Nephron (organoid): ENCODE measurements around the gene EXOC2.

Experiments
- H3K27ac Mint-ChIP-seq, 3 experiments: 2 replicates each; pipeline ENCODE4 v1.8.0; 2020; ENCODE audit warnings: mixed read lengths in 3 of 3, mild to moderate bottlenecking in 2 of 3, moderate library complexity in 1 of 3
- H3K27me3 Mint-ChIP-seq: 2 replicates; pipeline ENCODE4 v1.8.0; 2021; ENCODE audit warnings: low read depth, mild to moderate bottlenecking, moderate library complexity, mixed read lengths
- H3K36me3 Mint-ChIP-seq: 2 replicates; pipeline ENCODE4 v1.8.0; 2020; ENCODE audit warnings: low read depth, mixed read lengths
- H3K4me1 Mint-ChIP-seq: 2 replicates; pipeline ENCODE4 v1.8.0; 2020; ENCODE audit warnings: mixed read lengths
- H3K4me3 Mint-ChIP-seq, 3 experiments: 2 replicates each; pipeline ENCODE4 v1.8.0; 2020; ENCODE audit warnings: mild to moderate bottlenecking in 3 of 3, mixed read lengths in 3 of 3, moderate library complexity in 2 of 3
- H3K9me3 Mint-ChIP-seq: 2 replicates; pipeline ENCODE4 v1.8.0; 2020; ENCODE audit warnings: mixed read lengths
- TF ChIP-seq, protein P1 (sequence below), 3 experiments: fragments of 200-600 bp; sonication (generic); IDR thresholded peaks; one replicate each; pipeline ENCODE4 v1.5.0; 2021; ENCODE audit warnings: antibody characterized with exemption in 3 of 3; ENCODE audit not compliant: unreplicated experiment in 3 of 3

The EXOC2 gene

DNA sequence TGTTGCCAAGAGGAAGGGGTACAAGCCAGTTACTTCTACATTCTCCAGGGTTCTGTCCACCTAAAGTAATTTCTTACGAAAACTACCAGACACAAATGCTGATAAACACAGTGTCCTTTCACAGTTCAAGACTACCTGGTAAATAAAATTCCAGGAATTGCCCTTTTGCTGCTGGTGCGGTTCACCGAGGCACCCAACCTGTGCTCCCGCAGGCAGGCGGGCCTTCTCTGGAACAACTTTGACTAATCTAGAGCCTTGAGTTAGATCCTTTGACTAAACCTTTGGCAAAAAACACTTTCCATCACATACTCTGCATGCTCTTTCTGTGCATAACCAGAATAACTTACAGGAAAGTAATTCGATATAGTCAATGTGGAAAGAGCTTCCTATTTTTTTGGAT lies 143.0 kb downstream of the EXOC2 start:
- no peak overlapping the region for H3K4me3 Mint-ChIP-seq

DNA sequence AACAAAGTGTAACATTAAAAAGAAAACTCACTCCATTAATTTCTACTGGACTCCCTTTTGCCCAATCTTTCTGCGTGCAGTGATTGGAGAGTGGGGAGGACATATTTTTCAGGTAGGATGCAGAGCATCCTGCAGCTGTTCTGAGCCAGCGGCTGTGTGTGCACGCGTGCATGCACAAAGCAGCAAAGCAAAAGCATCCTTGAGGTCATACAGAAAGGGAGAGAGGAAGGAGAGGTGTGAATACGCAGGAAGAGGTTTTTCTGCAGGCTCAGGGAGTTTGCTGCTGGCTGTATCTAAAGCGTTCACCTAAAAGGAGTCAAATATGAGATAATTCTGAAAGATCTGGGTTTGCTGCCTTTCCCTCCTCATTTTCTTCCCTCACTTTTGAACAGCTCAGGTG lies 144.4 kb downstream of the EXOC2 start:
- TF ChIP-seq, protein P1, sequence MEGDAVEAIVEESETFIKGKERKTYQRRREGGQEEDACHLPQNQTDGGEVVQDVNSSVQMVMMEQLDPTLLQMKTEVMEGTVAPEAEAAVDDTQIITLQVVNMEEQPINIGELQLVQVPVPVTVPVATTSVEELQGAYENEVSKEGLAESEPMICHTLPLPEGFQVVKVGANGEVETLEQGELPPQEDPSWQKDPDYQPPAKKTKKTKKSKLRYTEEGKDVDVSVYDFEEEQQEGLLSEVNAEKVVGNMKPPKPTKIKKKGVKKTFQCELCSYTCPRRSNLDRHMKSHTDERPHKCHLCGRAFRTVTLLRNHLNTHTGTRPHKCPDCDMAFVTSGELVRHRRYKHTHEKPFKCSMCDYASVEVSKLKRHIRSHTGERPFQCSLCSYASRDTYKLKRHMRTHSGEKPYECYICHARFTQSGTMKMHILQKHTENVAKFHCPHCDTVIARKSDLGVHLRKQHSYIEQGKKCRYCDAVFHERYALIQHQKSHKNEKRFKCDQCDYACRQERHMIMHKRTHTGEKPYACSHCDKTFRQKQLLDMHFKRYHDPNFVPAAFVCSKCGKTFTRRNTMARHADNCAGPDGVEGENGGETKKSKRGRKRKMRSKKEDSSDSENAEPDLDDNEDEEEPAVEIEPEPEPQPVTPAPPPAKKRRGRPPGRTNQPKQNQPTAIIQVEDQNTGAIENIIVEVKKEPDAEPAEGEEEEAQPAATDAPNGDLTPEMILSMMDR (IDR thresholded peaks at IDR 0.05; ENCODE audit: unreplicated experiment in 3 of 3), result no peak
- H3K4me1 Mint-ChIP-seq, result no peaks in the 10 kb centered on the region
- H3K36me3 Mint-ChIP-seq, result peaks cover 18% of the 10 kb centered on the region
- H3K9me3 Mint-ChIP-seq, result no peaks in the 10 kb centered on the region
- peaks cover 3% of the 10 kb centered on the region for H3K27me3 Mint-ChIP-seq
- no peak overlapping the region for H3K27ac Mint-ChIP-seq
- no peak overlapping the region for H3K4me3 Mint-ChIP-seq

More for the DNA sequence above, 143.0 kb downstream of the EXOC2 start:
- H3K36me3 Mint-ChIP-seq, result peaks cover 13% of the 10 kb centered on the region
- H3K4me1 Mint-ChIP-seq, result no peaks in the 10 kb centered on the region
- no peaks in the 10 kb centered on the region for H3K9me3 Mint-ChIP-seq
- TF ChIP-seq, protein P1 (IDR thresholded peaks at IDR 0.05; ENCODE audit: unreplicated experiment in 3 of 3), result no peak
- peaks cover 3% of the 10 kb centered on the region for H3K27me3 Mint-ChIP-seq
- no peak overlapping the region for H3K27ac Mint-ChIP-seq

DNA sequence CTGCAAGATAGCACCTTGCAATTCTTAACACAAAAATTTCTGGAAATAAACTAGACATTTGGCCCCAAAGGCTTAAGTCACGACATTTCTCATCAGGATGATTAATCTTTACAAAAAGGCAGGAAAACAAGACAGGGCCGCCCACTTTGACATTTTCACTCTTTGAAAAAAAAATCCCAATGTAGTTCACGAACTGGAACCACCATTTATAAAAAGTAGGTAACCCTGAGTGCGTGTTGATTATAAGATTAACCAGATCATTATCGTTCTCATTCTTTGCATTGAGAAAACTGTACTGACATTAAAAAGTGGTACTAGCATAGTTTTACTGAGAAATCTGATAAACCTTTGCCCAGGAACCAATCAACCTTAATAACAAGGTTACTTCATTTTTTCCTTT lies 144.8 kb downstream of the EXOC2 start:
- Mint-ChIP-seq H3K4me1 (no peaks in the 10 kb centered on the region), H3K9me3 (peaks cover 2% of the 10 kb centered on the region), H3K27me3 (peaks cover 3% of the 10 kb centered on the region), H3K36me3 (peaks cover 22% of the 10 kb centered on the region), H3K27ac (no peak overlapping the region), H3K4me3 (no peak overlapping the region)
- TF ChIP-seq, protein P1 (IDR thresholded peaks at IDR 0.05; ENCODE audit: unreplicated experiment in 3 of 3), result no peak

DNA sequence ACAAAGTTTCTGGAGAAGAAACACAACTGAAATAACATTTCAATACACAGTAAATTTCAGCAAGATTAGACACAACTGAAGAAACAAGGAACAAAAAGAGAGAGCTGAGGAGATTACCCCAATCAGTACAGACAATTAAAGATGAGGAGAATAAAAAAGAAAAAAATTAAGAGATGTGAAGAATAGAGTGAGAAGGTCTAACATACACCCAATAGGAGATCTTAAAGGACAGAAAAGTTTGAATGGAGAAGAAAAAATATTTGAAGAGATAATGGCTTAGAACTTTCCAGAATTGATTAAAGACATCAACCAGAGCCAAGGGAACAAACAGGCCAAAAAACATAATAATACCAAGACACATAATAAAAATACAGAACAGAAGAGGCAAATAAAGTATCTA lies 152.4 kb downstream of the EXOC2 start:
- Mint-ChIP-seq H3K36me3 (peaks cover 86% of the 10 kb centered on the region), H3K4me3 (no peak overlapping the region), H3K27ac (no peak overlapping the region), H3K4me1 (no peaks in the 10 kb centered on the region), H3K27me3 (no peaks in the 10 kb centered on the region), H3K9me3 (peaks cover 28% of the 10 kb centered on the region)
- TF ChIP-seq, protein P1 (IDR thresholded peaks at IDR 0.05; ENCODE audit: unreplicated experiment in 3 of 3), result no peak

DNA sequence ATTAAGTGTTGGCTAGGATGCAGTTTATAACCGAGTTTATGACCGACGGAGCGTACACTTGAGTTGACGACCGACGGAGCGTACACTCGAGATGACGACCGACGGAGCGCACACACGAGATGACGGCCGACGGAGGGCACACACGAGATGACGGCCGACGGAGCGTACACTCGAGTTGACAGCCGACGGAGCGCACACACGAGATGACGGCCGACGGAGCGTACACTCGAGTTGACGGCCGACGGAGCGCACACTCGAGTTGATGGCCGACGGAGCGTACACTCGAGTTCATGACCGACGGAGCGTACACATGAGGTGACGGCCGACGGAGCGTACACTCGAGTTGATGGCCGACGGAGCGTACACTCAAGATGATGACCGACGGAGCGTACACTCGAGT lies 155.8 kb downstream of the EXOC2 start:
- H3K9me3 Mint-ChIP-seq, result peaks cover 26% of the 10 kb centered on the region
- no peaks in the 10 kb centered on the region for H3K27me3 Mint-ChIP-seq
- TF ChIP-seq, protein P1 (IDR thresholded peaks at IDR 0.05; ENCODE audit: unreplicated experiment in 3 of 3), result no peak
- H3K27ac Mint-ChIP-seq, result no peak overlapping the region
- H3K4me1 Mint-ChIP-seq, result no peaks in the 10 kb centered on the region
- no peak overlapping the region for H3K4me3 Mint-ChIP-seq
- peaks cover 61% of the 10 kb centered on the region for H3K36me3 Mint-ChIP-seq

DNA sequence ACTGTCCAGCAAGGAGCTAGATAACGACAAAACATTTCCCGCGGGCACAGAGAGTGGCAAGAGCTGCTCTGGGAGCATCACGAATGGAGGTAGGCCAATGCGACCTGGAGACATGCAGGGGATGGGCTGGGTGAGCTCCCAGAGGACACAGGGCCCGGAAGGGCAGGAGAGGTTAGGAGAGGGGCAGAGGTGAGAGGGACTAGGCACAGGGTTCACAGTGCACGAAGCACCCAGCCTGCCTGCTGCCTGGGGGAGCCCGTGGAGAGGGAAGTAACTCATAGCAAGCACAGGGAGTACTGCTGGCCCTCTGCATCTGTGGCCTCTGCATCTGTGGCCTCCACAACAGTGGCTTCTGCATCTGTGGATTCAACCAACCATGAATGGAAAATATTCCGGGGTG lies 162.5 kb downstream of the EXOC2 start:
- peaks cover 22% of the 10 kb centered on the region for H3K36me3 Mint-ChIP-seq
- H3K4me3 Mint-ChIP-seq, result no peak overlapping the region
- TF ChIP-seq, protein P1 (IDR thresholded peaks at IDR 0.05; ENCODE audit: unreplicated experiment in 3 of 3), result no peak
- no peaks in the 10 kb centered on the region for H3K4me1 Mint-ChIP-seq
- no peak overlapping the region for H3K27ac Mint-ChIP-seq
- H3K9me3 Mint-ChIP-seq, result no peaks in the 10 kb centered on the region
- H3K27me3 Mint-ChIP-seq, result no peaks in the 10 kb centered on the region
